H9 (cell line): ENCODE measurements around the gene CCDC33. TPM values are rescaled to one million over a fixed set of nuclear protein-coding genes. Genes with fewer than 3 reads are reported as not detected.

Experiments used
- DNase-seq: peaks from one replicate; pipeline ENCODE4 v3.0.0-alpha.2; 2017
- H2AFZ ChIP-seq: one replicate; pipeline ENCODE4 v1.6.1; 2013; ENCODE audit warnings: mild to moderate bottlenecking, low read length, control low read depth, moderate library complexity
- H2AK5ac ChIP-seq: 2 replicates; pipeline ENCODE4 v1.6.1; 2013; ENCODE audit warnings: low read length, control low read depth, mixed read lengths; ENCODE audit not compliant: insufficient read length
- H2BK120ac ChIP-seq: one replicate; pipeline ENCODE4 v1.6.1; 2013; ENCODE audit warnings: low read depth, mild to moderate bottlenecking, low read length, control low read depth, inconsistent platforms; ENCODE audit not compliant: poor library complexity, severe bottlenecking
- H2BK12ac ChIP-seq: 2 replicates; pipeline ENCODE4 v1.6.1; 2013; ENCODE audit warnings: low read length, control low read depth, mixed read lengths, low read depth; ENCODE audit not compliant: insufficient read length
- H2BK15ac ChIP-seq: 2 replicates; pipeline ENCODE4 v1.6.1; 2013; ENCODE audit warnings: low read depth, low read length, control low read depth
- H2BK20ac ChIP-seq: one replicate; pipeline ENCODE4 v1.6.1; 2013; ENCODE audit warnings: low read depth, mild to moderate bottlenecking, low read length, control low read depth, inconsistent platforms; ENCODE audit not compliant: poor library complexity, severe bottlenecking
- H2BK5ac ChIP-seq: 2 replicates; pipeline ENCODE4 v1.6.1; 2013; ENCODE audit warnings: low read length, control low read depth, mixed read lengths; ENCODE audit not compliant: insufficient read length
- H3K14ac ChIP-seq: 2 replicates; pipeline ENCODE4 v1.6.1; 2013; ENCODE audit warnings: low read length, control low read depth; ENCODE audit not compliant: insufficient read depth
- H3K18ac ChIP-seq: 2 replicates; pipeline ENCODE4 v1.6.1; 2013; ENCODE audit warnings: low read depth, mild to moderate bottlenecking, mixed read lengths, low read length, control low read depth; ENCODE audit not compliant: insufficient read length
- H3K23ac ChIP-seq: 2 replicates; pipeline ENCODE4 v1.6.1; 2013; ENCODE audit warnings: low read length, control low read depth, mixed read lengths, low read depth; ENCODE audit not compliant: insufficient read length
- H3K23me2 ChIP-seq: 2 replicates; pipeline ENCODE4 v1.6.1; 2013; ENCODE audit warnings: low read depth, mild to moderate bottlenecking, mixed read lengths, low read length, control low read depth; ENCODE audit not compliant: insufficient read length, poor library complexity, severe bottlenecking
- H3K27ac ChIP-seq: 2 replicates; pipeline ENCODE4 v1.5.1; 2013; ENCODE audit warnings: low read length, control low read depth, mixed read lengths, low read depth; ENCODE audit not compliant: insufficient read length
- H3K27me3 ChIP-seq: 2 replicates; pipeline ENCODE4 v1.6.1; 2013; ENCODE audit warnings: low read length, control low read depth, inconsistent platforms; ENCODE audit not compliant: insufficient read depth
- H3K4ac ChIP-seq: 2 replicates; pipeline ENCODE4 v1.6.1; 2013; ENCODE audit warnings: low read depth, mild to moderate bottlenecking, control low read depth, inconsistent platforms, low read length, moderate library complexity
- H3K4me1 ChIP-seq: 2 replicates; pipeline ENCODE4 v1.6.1; 2013; ENCODE audit warnings: low read length, control low read depth, inconsistent platforms; ENCODE audit not compliant: insufficient read depth
- H3K4me2 ChIP-seq: 2 replicates; pipeline ENCODE4 v1.6.1; 2013; ENCODE audit warnings: low read length, control low read depth, mixed read lengths; ENCODE audit not compliant: insufficient read length, insufficient read depth
- H3K56ac ChIP-seq: 2 replicates; pipeline ENCODE4 v1.6.1; 2013; ENCODE audit warnings: low read depth, mild to moderate bottlenecking, mixed read lengths, low read length, control low read depth; ENCODE audit not compliant: insufficient read length
- H3K79me1 ChIP-seq: 2 replicates; pipeline ENCODE4 v1.6.1; 2013; ENCODE audit warnings: low read depth, mild to moderate bottlenecking, moderate library complexity, low read length, control low read depth, inconsistent platforms; ENCODE audit not compliant: insufficient read depth, poor library complexity, severe bottlenecking
- H3K79me2 ChIP-seq: 2 replicates; pipeline ENCODE4 v1.6.1; 2013; ENCODE audit warnings: low read length, control low read depth, inconsistent platforms; ENCODE audit not compliant: insufficient read depth
- H3K9ac ChIP-seq: 2 replicates; pipeline ENCODE4 v1.6.1; 2013; ENCODE audit warnings: low read length, control low read depth, mixed read lengths; ENCODE audit not compliant: insufficient read length; ENCODE audit errors: extremely low read depth
- H3K9me3 ChIP-seq: one replicate; pipeline ENCODE4 v1.6.1; 2013; ENCODE audit warnings: low read depth, low read length, inconsistent platforms; ENCODE audit not compliant: control insufficient read depth
- H3T11ph ChIP-seq: one replicate; pipeline ENCODE4 v1.6.1; 2013; ENCODE audit warnings: mild to moderate bottlenecking, low read length, control low read depth, inconsistent platforms
- H4K20me1 ChIP-seq: one replicate; pipeline ENCODE4 v1.6.1; 2013; ENCODE audit not compliant: control insufficient read depth, insufficient read length, insufficient read depth
- H4K5ac ChIP-seq: 2 replicates; pipeline ENCODE4 v1.6.1; 2013; ENCODE audit warnings: low read depth, mild to moderate bottlenecking, mixed read lengths, low read length, control low read depth; ENCODE audit not compliant: insufficient read length
- H4K8ac ChIP-seq: replicated peaks from 2 replicates; pipeline ENCODE4 v1.6.1; 2013; ENCODE audit warnings: low read length, control low read depth, mixed read lengths, low read depth; ENCODE audit not compliant: insufficient read length
- H4K91ac ChIP-seq: 2 replicates; pipeline ENCODE4 v1.6.1; 2013; ENCODE audit warnings: low read depth, mild to moderate bottlenecking, moderate library complexity, mixed read lengths, low read length, control low read depth; ENCODE audit not compliant: insufficient read length
- H3K27ac Mint-ChIP-seq, 3 experiments: 2 replicates in 2 of 3; 3 replicates in 1 of 3; pipeline ENCODE4 v1.8.0; 2020 to 2021; ENCODE audit warnings: mixed read lengths in 3 of 3, mild to moderate bottlenecking in 1 of 3, moderate library complexity in 1 of 3
- H3K27me3 Mint-ChIP-seq: 2 replicates; pipeline ENCODE4 v1.8.0; 2021; ENCODE audit warnings: low read depth, mild to moderate bottlenecking, moderate library complexity, mixed read lengths
- H3K36me3 Mint-ChIP-seq, 3 experiments: 2 replicates in 2 of 3; 3 replicates in 1 of 3; pipeline ENCODE4 v1.8.0; 2020 to 2021; ENCODE audit warnings: low read depth in 3 of 3, mixed read lengths in 3 of 3; ENCODE audit not compliant: insufficient read depth in 1 of 3
- H3K4me1 Mint-ChIP-seq, 2 experiments: 2 replicates each; pipeline ENCODE4 v1.8.0; 2020; ENCODE audit warnings: mixed read lengths in 2 of 2
- H3K4me3 Mint-ChIP-seq, 2 experiments: 2 replicates in 1 of 2; 3 replicates in 1 of 2; pipeline ENCODE4 v1.8.0; 2020 to 2021; ENCODE audit warnings: mild to moderate bottlenecking in 2 of 2, mixed read lengths in 2 of 2, moderate library complexity in 1 of 2
- H3K9me3 Mint-ChIP-seq, 2 experiments: 2 replicates in 1 of 2; 3 replicates in 1 of 2; pipeline ENCODE4 v1.8.0; 2020; ENCODE audit warnings: mild to moderate bottlenecking in 2 of 2, mixed read lengths in 2 of 2, moderate library complexity in 1 of 2
- CTCF ChIP-seq: fragments of 200-600 bp; sonication (generic); conservative IDR thresholded peaks from 3 replicates; pipeline ENCODE4 v1.8.0; 2021; ENCODE audit warnings: antibody characterized with exemption, mild to moderate bottlenecking
- WGBS: extraction: QIAGEN DNeasy Blood & Tissue Kit; methylation state at CpG from one replicate; pipeline ENCODE4 v1.1.7; 2013; ENCODE audit warnings: missing lambda C conversion rate, low lambda C conversion rate, mixed read lengths; ENCODE audit not compliant: insufficient read length; ENCODE audit errors: extremely low coverage; 5-methylcytosine and 5-hydroxymethylcytosine counted together
- total RNA-seq: library from RNA; stranded (reverse); gene quantifications from 2 replicates; pipeline ENCODE4 v1.2.1, GENCODE V29; 2021

The CCDC33 gene
- total RNA-seq, 1 experiment from 2014 or later: 4.6 TPM

- no peak overlapping the region for H3T11ph ChIP-seq
- no peak overlapping the region for H3K4ac ChIP-seq
- H2BK12ac ChIP-seq: no peak overlapping the region
- H3K23me2 ChIP-seq: no peaks in the 10 kb centered on the region
- peak; percentile 48 for DNase-seq
- no peak overlapping the region for H2BK15ac ChIP-seq
- no peak overlapping the region for H3K18ac ChIP-seq
- H2AFZ ChIP-seq: no peak overlapping the region
- no peak for TF ChIP-seq CTCF
- H3K14ac ChIP-seq: no peak overlapping the region
- no peak overlapping the region for H3K4me2 ChIP-seq
- no peak overlapping the region for H3K27ac Mint-ChIP-seq
- no peak overlapping the region for H3K23ac ChIP-seq
- no peak overlapping the region for H4K5ac ChIP-seq
- H4K91ac ChIP-seq: no peak overlapping the region
- peaks cover 36% of the 10 kb centered on the region for H3K27me3 Mint-ChIP-seq
- no peaks in the 10 kb centered on the region for H3K4me1 ChIP-seq
- WGBS: no CpG with 5 or more reads among the region's 6 CpGs
- peaks cover 2 to 7% of the 10 kb centered on the region in 2 experiments; a peak in 2 of 4 replicates for H3K4me1 Mint-ChIP-seq
- no peaks in the 10 kb centered on the region for H3K9me3 ChIP-seq
- no peaks in the 10 kb centered on the region for H3K79me2 ChIP-seq
- no peak overlapping the region for H4K8ac ChIP-seq
- no peaks in the 10 kb centered on the region for H3K27me3 ChIP-seq
- H3K27ac ChIP-seq: no peak overlapping the region
- H3K9me3 Mint-ChIP-seq: no peaks in the 10 kb centered on the region
- H3K9ac ChIP-seq: no peak overlapping the region
- no peak overlapping the region for H2BK5ac ChIP-seq
- no peak overlapping the region for H2BK20ac ChIP-seq
- no peaks in the 10 kb centered on the region for H3K79me1 ChIP-seq
- H3K4me3 Mint-ChIP-seq: no peak overlapping the region
- no peak overlapping the region for H2AK5ac ChIP-seq
- H4K20me1 ChIP-seq: no peaks in the 10 kb centered on the region
- H3K56ac ChIP-seq: no peak overlapping the region
- H2BK120ac ChIP-seq: no peak overlapping the region
- H3K36me3 Mint-ChIP-seq: no peaks in the 10 kb centered on the region; a peak in 1 of 7 replicates
Observed at GRCh38 chr15:74275957-74276356, 39.8 kb downstream of the CCDC33 start.
